ENCODE results near the gene EPB41L2. TPM values are rescaled to one million over a fixed set of nuclear protein-coding genes. Genes with fewer than 3 reads are reported as not detected.

The EPB41L2 gene
- total RNA-seq, 2 experiments from 2014 or later = 9.5 to 12.3 TPM

- Histone ChIP-seq H3K27me3 (ENCODE audit: control insufficient read depth in 1 of 2, insufficient read depth in 2 of 2, low read length in 2 of 2) (no peaks in the 10 kb centered on the region), H3K9me3 (ENCODE audit: control insufficient read depth in 1 of 2, insufficient read depth in 1 of 2, low read length in 2 of 2) (no peaks in the 10 kb centered on the region), H3K27ac (ENCODE audit: low read depth in 1 of 2, low read length in 2 of 2) (no peak overlapping the region), H3K4me1 (ENCODE audit: insufficient read depth, low read length) (no peaks in the 10 kb centered on the region), H3K4me3 (ENCODE audit: low read length) (no peak overlapping the region), H3K36me3 (ENCODE audit: insufficient read depth, low read length) (no peaks in the 10 kb centered on the region)
- H3K27ac Mint-ChIP-seq = no peak overlapping the region
- intact Hi-C loops (cut with DNase I, micrococcal nuclease) = no loop called here
- no peaks in the 10 kb centered on the region for H3K27me3 Mint-ChIP-seq
- no peak for ATAC-seq (ENCODE audit: poor library complexity)
- H3K4me3 Mint-ChIP-seq = no peak overlapping the region
- no peak for DNase-seq
- H3K36me3 Mint-ChIP-seq (ENCODE audit: low read depth) = no peaks in the 10 kb centered on the region
- H3K9me3 Mint-ChIP-seq = no peaks in the 10 kb centered on the region
- no peaks in the 10 kb centered on the region for H3K4me1 Mint-ChIP-seq (ENCODE audit: low read depth)
- CTCF ChIA-PET = no interaction called here
- no peak for TF ChIP-seq CTCF (IDR thresholded peaks at IDR 0.05)
- POLR2A ChIA-PET = no interaction called here
Measured at GRCh38 chr6:131024565-131024964, 38.5 kb downstream of the EPB41L2 start.

- Mint-ChIP-seq H3K4me3 (no peak overlapping the region), H3K27ac (no peak overlapping the region), H3K9me3 (no peaks in the 10 kb centered on the region), H3K36me3 (ENCODE audit: low read depth) (no peaks in the 10 kb centered on the region), H3K4me1 (ENCODE audit: low read depth) (no peaks in the 10 kb centered on the region), H3K27me3 (no peaks in the 10 kb centered on the region)
- no peak overlapping the region for H3K27ac ChIP-seq (ENCODE audit: low read depth in 1 of 2, low read length in 2 of 2)
- DNase-seq (no peak), ATAC-seq (ENCODE audit: poor library complexity) (no peak)
- no peaks in the 10 kb centered on the region for H3K36me3 ChIP-seq (ENCODE audit: insufficient read depth, low read length)
- POLR2A ChIA-PET = no interaction called here
- H3K9me3 ChIP-seq (ENCODE audit: control insufficient read depth in 1 of 2, insufficient read depth in 1 of 2, low read length in 2 of 2) = no peaks in the 10 kb centered on the region
- H3K4me3 ChIP-seq (ENCODE audit: low read length) = no peak overlapping the region
- no peaks in the 10 kb centered on the region for H3K4me1 ChIP-seq (ENCODE audit: insufficient read depth, low read length)
- CTCF ChIA-PET = no interaction called here
- no peak for TF ChIP-seq CTCF (IDR thresholded peaks at IDR 0.05)
- no peaks in the 10 kb centered on the region for H3K27me3 ChIP-seq (ENCODE audit: control insufficient read depth in 1 of 2, insufficient read depth in 2 of 2, low read length in 2 of 2)
- intact Hi-C loops (cut with DNase I, micrococcal nuclease) = no loop called here
Measured at GRCh38 chr6:131023834-131024504, 39.1 kb downstream of the EPB41L2 start.

DNA sequence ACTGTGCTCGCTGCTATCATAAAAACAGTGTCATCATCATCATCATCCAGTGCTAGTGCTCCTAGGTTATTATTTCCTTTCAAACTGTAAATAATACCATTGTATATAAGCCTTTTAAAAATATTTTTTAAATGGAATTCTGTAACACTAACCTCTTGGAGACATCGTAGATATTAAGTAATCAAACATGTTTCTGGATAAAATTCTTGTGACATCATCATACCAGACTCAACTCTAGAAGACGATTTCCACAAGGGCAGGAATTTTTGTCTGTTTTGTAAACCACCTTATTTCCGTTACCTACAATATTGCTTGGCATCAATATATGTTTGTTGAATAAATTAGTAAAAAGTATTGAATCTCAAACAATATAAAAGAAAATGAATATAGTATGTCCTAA lies 40.4 kb downstream of the EPB41L2 start:
- Mint-ChIP-seq H3K4me1 (ENCODE audit: low read depth) (no peaks in the 10 kb centered on the region), H3K9me3 (no peaks in the 10 kb centered on the region), H3K4me3 (no peak overlapping the region), H3K36me3 (ENCODE audit: low read depth) (no peaks in the 10 kb centered on the region), H3K27ac (no peak overlapping the region), H3K27me3 (no peaks in the 10 kb centered on the region)
- ChIA-PET POLR2A (no interaction called here), CTCF (no interaction called here)
- ATAC-seq (ENCODE audit: poor library complexity) (no peak), DNase-seq (no peak)
- no peak for TF ChIP-seq CTCF (IDR thresholded peaks at IDR 0.05)
- Histone ChIP-seq H3K4me3 (ENCODE audit: low read length) (no peak overlapping the region), H3K9me3 (ENCODE audit: control insufficient read depth in 1 of 2, insufficient read depth in 1 of 2, low read length in 2 of 2) (no peaks in the 10 kb centered on the region), H3K36me3 (ENCODE audit: insufficient read depth, low read length) (no peaks in the 10 kb centered on the region), H3K27ac (ENCODE audit: low read depth in 1 of 2, low read length in 2 of 2) (no peak overlapping the region), H3K27me3 (ENCODE audit: control insufficient read depth in 1 of 2, insufficient read depth in 2 of 2, low read length in 2 of 2) (no peaks in the 10 kb centered on the region), H3K4me1 (ENCODE audit: insufficient read depth, low read length) (no peaks in the 10 kb centered on the region)
- intact Hi-C loops (cut with DNase I, micrococcal nuclease) = no loop called here

All from CD4-positive, alpha-beta T cell (primary cell).